ENCODE results near the gene TESK2.

TESK2 gene

DNA sequence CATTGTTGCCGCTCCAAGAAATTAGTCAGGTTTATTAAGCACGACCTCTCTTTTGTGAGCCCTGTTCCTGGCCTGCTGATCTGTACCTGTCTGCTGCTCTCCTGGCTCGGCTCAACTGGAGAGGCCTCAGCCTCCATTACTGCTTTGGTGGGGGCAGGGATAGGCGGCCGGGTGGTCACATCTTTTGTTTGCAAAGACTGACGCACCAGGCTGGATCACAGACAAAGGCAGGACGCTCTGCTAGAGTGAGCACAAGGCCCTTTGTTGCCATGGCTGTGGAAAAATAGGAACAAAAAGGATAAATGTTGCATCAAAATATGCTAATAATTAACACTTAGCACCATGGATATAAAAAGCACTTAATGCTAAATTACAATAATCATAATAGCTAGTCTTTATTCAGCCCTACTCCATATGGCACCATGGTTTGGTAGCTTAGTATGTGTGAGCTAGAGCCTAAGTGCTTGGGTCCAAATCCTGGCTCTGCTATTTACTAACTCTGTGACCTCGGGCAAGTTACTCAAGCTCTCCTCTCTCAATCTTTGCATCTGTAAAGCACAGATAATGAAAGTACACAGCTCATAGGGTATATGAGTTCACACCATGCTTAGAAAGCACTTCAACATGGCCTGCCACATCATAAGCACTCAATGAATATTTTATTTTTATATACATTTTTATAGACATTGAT lies 193.2 kb downstream of the TESK2 start:
- Histone ChIP-seq H2BK120ac (ENCODE audit: low read depth, low read length) (no peak overlapping the region), H3K9ac (ENCODE audit: low read length) (peak overlapping the region; percentile 5), H3K27me3 (ENCODE audit: insufficient read depth, low read length, poor library complexity) (no peaks in the 10 kb centered on the region), H3K27ac (ENCODE audit: low read depth, low read length) (no peak overlapping the region), H3K4ac (ENCODE audit: low read depth, low read length) (no peak overlapping the region), H3K23ac (ENCODE audit: low read length) (no peak overlapping the region), H3K79me2 (ENCODE audit: control insufficient read depth, insufficient read depth, low read length) (no peaks in the 10 kb centered on the region), H3K18ac (ENCODE audit: low read length) (no peak overlapping the region), H2AK5ac (ENCODE audit: low read length) (no peak overlapping the region), H2BK5ac (ENCODE audit: low read length) (no peak overlapping the region), H3K4me2 (ENCODE audit: low read length) (no peak overlapping the region), H3K4me3 (ENCODE audit: low read length) (no peak overlapping the region), H3K4me1 (ENCODE audit: control insufficient read depth, low read depth, low read length) (peaks cover 4% of the 10 kb centered on the region), H2BK15ac (replicated peaks; ENCODE audit: low read depth) (no peak overlapping the region), H4K8ac (ENCODE audit: low read depth, low read length) (no peak overlapping the region), H3K79me1 (ENCODE audit: low read length) (no peaks in the 10 kb centered on the region), H3K56ac (ENCODE audit: low read length) (no peak overlapping the region), H3K36me3 (ENCODE audit: control insufficient read depth, insufficient read depth, low read length) (no peaks in the 10 kb centered on the region), H4K5ac (ENCODE audit: low read length) (no peak overlapping the region)
- no peak for DNase-seq
- WGBS (ENCODE audit: extremely low coverage, insufficient coverage, low lambda C conversion rate), result no CpG with 5 or more reads among the region's 8 CpGs
